H1 (cell line): ENCODE data around the gene KRTAP5-6.
A peak's percentile ranks its signal among the peaks of the same experiment; 100 is the strongest.

Experiments used
- EZH2 ChIP-seq: fragments of 200-600 bp; sonication (generic); IDR thresholded peaks from 2 replicates; pipeline ENCODE4 v1.7.1; 2012; ENCODE audit warnings: low read depth, mild to moderate bottlenecking, moderate library complexity, low read length, inconsistent platforms; ENCODE audit not compliant: severe bottlenecking
- HDAC2 ChIP-seq, 2 experiments: fragments of 300-600 bp in 1 of 2; sonication (generic) in 1 of 2; IDR thresholded peaks; 2 replicates each; pipeline ENCODE4 v1.6.1; 2011 to 2012; ENCODE audit warnings: low read depth in 2 of 2, low read length in 2 of 2, mild to moderate bottlenecking in 2 of 2, moderate library complexity in 2 of 2, borderline replicate concordance in 1 of 2, inconsistent platforms in 1 of 2
- HDAC6 ChIP-seq: IDR thresholded peaks from one replicate; pipeline ENCODE4 v1.7.1; 2012; ENCODE audit warnings: low read depth, mild to moderate bottlenecking, inconsistent platforms, low read length, moderate library complexity
- POLR2A ChIP-seq, 2 experiments: IDR thresholded peaks; 1 replicate in 1 of 2; 2 replicates in 1 of 2; pipeline ENCODE4 v1.6.1; 2011; ENCODE audit warnings: low read depth in 2 of 2, low read length in 2 of 2, mild to moderate bottlenecking in 2 of 2; ENCODE audit errors: control extremely low read depth in 1 of 2
- RAD21 ChIP-seq, 2 experiments: IDR thresholded peaks in 1 of 2; conservative IDR thresholded peaks in 1 of 2; 2 replicates each; pipeline ENCODE4 v1.6.1; 2011; ENCODE audit warnings: low read depth in 2 of 2, low read length in 2 of 2, improper control_type of control experiment in 1 of 2, inconsistent platforms in 1 of 2, mild to moderate bottlenecking in 1 of 2, moderate library complexity in 1 of 2
- RFX5 ChIP-seq: IDR thresholded peaks from 2 replicates; pipeline ENCODE4 v1.6.1; 2011; ENCODE audit warnings: low read depth, low read length, improper control_type of control experiment, borderline replicate concordance
- TF ChIP-seq, protein P1 (sequence below): IDR thresholded peaks from 2 replicates; pipeline ENCODE4 v1.6.1; 2011; ENCODE audit warnings: low read length, improper control_type of control experiment
- TF ChIP-seq, protein P2 (sequence below), 3 experiments: IDR thresholded peaks; 1 replicate in 2 of 3; 2 replicates in 1 of 3; pipeline versions ENCODE4 v1.5.1 to v1.6.1; 2011; ENCODE audit warnings: low read length in 3 of 3, mild to moderate bottlenecking in 3 of 3, inconsistent platforms in 2 of 3, low read depth in 1 of 3, moderate library complexity in 1 of 3; ENCODE audit not compliant: insufficient read depth in 1 of 3; ENCODE audit errors: control extremely low read depth in 1 of 3

DNA sequence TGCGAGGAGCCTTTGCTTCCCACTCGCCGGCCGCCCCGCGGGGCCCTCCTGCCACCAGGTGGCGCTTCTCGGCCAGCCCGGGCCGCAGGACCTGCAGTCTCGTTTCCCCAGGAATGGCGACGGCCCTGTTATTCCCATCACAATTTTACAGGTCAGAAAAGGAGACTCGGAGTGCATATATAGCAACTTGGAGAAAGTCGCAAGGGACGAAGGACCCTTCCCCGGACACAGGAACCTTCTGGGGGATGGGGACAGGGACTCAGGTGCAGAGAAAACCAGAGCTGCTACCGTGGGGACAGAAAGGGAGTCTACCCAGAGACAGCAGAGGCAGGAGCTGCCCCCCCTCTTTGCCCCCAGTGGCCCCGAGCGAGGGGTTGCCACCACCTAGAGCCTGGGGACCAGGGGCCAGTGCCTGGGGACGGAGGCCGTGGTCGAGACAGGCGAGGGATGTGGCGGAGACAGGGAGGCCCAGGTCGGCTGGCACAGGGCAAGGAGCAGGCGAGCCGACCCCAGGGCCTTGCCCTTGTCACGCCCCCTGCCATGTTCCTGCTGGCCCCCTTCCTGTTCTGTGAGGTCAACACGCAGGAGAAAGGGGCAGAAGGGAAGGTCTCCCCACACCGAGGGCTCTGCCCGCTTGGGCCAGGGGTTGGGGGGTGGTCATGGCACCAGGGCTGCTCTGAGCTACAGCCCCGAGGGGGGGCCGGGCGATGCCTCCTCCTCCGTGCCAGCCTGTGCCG is 3.5 kb upstream of the KRTAP5-6 start:
- TF ChIP-seq HDAC2 (IDR thresholded peaks at IDR 0.05; ENCODE audit: borderline replicate concordance in 1 of 2, low read depth in 2 of 2, low read length in 2 of 2) (0 out of 4 replicates have a peak, but pooled peaks of 1 of the 2 experiments have one; percentile 33), HDAC6 (no peak), POLR2A (IDR thresholded peaks at IDR 0.05; ENCODE audit: control extremely low read depth in 1 of 2, low read depth in 2 of 2, low read length in 2 of 2) (no peak), EZH2 (no peak), RAD21 (IDR thresholded peaks at IDR 0.05 in 1 of 2, conservative IDR thresholded peaks at IDR 0.05 in 1 of 2; ENCODE audit: low read depth in 2 of 2, low read length in 2 of 2) (peak; percentile 54 to 69), RFX5 (no peak)
- TF ChIP-seq, protein P1, sequence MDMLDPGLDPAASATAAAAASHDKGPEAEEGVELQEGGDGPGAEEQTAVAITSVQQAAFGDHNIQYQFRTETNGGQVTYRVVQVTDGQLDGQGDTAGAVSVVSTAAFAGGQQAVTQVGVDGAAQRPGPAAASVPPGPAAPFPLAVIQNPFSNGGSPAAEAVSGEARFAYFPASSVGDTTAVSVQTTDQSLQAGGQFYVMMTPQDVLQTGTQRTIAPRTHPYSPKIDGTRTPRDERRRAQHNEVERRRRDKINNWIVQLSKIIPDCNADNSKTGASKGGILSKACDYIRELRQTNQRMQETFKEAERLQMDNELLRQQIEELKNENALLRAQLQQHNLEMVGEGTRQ: no peak
- TF ChIP-seq, protein P2, sequence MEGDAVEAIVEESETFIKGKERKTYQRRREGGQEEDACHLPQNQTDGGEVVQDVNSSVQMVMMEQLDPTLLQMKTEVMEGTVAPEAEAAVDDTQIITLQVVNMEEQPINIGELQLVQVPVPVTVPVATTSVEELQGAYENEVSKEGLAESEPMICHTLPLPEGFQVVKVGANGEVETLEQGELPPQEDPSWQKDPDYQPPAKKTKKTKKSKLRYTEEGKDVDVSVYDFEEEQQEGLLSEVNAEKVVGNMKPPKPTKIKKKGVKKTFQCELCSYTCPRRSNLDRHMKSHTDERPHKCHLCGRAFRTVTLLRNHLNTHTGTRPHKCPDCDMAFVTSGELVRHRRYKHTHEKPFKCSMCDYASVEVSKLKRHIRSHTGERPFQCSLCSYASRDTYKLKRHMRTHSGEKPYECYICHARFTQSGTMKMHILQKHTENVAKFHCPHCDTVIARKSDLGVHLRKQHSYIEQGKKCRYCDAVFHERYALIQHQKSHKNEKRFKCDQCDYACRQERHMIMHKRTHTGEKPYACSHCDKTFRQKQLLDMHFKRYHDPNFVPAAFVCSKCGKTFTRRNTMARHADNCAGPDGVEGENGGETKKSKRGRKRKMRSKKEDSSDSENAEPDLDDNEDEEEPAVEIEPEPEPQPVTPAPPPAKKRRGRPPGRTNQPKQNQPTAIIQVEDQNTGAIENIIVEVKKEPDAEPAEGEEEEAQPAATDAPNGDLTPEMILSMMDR (IDR thresholded peaks at IDR 0.05; ENCODE audit: control extremely low read depth in 1 of 3, insufficient read depth in 1 of 3, low read depth in 1 of 3, low read length in 3 of 3): peak; percentile 75 to 89 (median 85)
